GM19351 (cell line): Measurements from ENCODE around the gene ICA1.

Experiments
- ATAC-seq: cut with Tn5 transposase; IDR thresholded peaks from one replicate; pipeline ENCODE4 v1.9.1; 2021; ENCODE audit warnings: mild to moderate bottlenecking, moderate library complexity; ENCODE audit not compliant: unreplicated experiment

The ICA1 gene

DNA sequence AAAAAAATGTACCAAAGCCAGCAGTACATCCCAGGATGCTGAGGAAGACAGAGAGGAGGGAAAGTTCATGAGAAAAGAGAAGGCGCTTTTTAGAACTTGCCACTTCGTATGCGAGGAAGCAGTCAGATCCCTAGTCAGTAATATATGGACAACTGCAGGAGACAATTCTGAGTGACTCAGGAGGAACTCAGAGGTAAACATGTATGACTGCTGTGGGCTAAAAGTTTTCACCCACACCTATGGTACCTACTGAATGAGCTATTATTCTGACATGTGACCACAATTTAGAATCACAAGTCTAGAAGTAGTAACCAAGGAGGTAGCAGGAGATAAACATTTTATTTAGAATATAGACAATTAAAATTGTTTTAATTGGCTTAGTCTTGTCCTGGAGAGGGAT lies 126.5 kb downstream of the ICA1 start:
- ATAC-seq = no peak

DNA sequence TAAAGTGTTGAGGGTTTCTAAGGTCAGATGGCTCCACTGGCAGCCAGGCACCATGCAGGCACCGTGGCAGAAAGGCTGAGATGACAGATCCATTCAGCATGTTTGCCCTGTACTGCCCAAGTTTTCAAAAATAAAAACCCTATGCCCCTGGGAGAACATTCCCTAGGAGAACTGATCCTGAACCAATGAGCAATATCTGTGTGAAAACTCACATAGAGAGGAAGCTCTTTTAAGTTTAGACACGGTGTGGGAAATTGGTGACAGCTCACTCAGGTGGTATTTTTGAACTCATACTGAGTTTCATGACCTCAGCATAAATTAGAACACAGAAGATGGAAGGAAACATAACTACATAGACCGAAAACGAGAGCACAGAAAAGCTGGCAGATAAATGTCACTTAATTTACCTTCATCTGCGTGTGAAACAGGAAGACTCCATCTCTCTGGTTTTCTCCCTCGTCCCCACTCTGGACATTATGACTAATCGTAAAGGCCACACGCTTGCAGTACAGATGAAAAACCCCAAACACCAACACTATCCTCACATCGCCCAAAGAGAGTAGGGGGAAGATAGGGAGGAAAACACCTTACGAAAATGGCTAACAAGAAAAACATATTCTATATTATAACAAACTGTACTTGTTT lies 127.8 kb downstream of the ICA1 start:
- ATAC-seq = peak; percentile 68

DNA sequence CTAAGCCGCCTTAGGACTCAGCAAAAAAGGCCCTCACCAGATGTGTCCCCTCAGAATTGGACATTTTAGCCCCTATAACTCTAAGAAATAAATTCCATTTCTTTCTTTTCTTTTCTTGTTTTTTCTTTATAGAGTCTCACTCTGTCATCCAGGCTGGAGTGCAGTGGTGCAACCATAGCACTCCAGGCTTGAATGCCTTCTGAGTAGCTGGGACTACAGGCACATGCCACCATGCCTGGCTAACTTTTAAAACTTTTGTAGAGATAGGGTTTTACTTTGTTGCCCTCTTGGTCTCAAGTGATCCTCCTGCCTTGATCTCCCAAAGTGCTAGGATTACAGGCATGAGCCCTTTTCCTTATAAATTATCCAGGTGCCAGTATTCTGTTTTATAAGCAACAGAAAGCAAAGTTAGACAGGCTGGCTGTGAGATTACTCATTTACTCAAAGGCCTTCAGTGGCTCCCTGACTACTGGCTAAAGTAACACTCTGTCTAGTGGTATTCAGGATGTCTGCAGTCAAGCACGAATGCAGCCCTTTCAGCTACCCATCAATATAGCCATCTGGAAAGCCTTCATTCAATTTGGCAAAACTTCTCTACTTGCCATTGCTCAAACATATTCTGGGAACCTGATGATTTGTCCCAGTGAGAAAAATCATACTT lies 128.6 kb downstream of the ICA1 start:
- peak; percentile 17 for ATAC-seq

DNA sequence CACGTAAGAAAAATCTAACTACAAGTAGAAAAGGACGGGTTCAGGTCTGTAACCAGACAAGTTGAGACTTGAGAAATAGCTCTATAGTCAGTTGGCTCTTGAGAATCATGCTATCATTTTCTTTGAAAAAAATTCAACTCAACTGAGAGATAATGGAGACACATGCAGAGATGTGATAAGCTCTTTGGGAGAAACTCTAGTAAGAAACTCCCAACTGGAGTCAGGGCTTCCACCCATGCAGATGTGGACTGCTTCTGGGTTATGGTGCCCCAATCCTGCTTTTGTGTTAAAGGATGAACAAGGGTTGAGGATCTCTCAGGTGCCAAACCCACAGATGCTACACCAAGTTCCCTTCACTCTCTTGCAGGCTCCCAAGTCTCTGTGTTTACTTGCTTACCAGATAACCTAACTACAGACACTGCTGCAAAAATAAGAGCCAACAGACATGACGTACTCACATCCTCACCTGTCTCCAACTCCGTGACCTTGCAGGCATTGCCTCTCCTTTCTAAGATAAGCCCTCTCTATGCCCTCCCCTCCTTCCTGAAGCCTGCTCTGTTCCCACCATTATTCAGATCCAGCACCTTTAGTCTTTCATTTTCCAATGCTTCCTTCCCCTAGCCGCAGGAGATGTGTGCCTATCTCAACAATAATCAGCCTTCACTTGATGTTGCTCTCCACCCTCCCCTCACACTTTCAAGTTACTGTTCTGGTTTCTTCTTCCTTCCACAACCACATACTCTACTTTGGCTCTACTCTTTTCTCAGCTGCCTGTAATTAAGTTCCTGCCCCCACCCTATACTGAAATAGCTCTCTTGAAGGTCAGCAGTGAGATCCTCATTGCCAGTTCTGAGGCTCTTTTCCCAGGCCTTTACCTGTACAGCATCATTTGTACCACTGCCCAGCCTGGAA lies 130.0 kb downstream of the ICA1 start:
- peak; percentile 51 for ATAC-seq

GRCh38 chr7:8130663-8131062 lies 131.3 kb downstream of the ICA1 start:
- ATAC-seq = no peak

DNA sequence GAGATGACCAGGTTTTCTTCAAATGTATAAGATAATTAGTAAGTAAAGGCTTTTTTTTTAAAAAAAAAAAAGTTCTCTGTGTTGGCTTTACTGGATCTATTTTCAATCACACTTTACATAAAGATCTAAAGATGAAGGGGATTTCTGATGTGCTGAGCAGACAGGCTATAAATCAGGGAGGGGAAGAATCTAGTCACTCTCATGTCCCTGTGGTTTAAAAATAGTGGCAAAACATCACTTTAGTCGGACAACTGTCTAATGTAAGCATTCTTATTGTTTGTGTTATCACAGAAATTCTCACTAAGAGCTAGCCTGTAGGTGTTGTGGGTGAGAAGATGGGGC lies 132.7 kb downstream of the ICA1 start:
- ATAC-seq = no peak

DNA sequence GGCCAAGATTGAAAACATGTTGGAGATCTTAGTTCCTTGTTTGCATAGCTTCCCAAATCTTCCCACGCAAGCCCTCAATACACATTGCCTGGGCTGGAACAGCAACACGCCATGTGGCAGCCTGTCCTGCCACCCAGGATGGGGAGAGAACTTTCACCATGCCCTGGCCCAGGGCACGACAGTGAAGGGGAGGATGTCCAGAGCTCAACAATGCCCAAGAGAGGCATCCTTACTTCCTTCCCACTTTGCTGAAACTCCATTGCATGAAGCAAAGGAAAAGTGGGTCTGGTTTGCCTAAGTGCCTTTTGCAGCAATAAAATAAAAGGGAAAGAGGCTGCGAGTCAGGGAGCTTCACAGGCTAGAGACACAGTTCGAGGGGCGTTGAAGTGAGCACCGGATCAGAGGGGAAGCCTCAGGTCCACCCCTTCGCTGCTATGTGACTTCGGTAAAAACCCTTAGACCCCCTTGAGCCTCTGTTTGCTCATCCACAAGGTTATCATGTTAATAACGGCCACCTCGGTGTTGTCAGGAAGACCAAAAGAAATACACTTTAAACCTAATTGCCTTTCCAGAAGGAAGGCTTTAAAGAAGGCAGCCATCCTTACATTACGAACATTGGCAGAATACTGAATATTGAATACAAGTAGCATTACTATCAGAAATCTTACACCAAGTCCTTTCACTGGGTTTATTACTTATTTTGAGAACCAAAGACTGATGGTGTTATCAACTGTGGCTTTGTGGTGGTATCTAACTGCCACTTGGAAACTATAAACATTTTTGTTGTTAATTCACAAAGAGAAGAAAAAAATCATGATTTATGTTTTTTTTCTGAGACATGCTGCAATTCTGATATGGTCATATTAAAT lies 133.3 kb downstream of the ICA1 start:
- ATAC-seq = no peak

GRCh38 chr7:8126601-8127167 lies 135.3 kb downstream of the ICA1 start:
- no peak for ATAC-seq

- peak; percentile 66 for ATAC-seq
Measured at GRCh38 chr7:8125680-8126444, 136.1 kb downstream of the ICA1 start.

- ATAC-seq = no peak
Measured at GRCh38 chr7:8121243-8121642, 140.7 kb downstream of the ICA1 start.

- no peak for ATAC-seq
Measured at GRCh38 chr7:8120390-8121058, 141.4 kb downstream of the ICA1 start.

DNA sequence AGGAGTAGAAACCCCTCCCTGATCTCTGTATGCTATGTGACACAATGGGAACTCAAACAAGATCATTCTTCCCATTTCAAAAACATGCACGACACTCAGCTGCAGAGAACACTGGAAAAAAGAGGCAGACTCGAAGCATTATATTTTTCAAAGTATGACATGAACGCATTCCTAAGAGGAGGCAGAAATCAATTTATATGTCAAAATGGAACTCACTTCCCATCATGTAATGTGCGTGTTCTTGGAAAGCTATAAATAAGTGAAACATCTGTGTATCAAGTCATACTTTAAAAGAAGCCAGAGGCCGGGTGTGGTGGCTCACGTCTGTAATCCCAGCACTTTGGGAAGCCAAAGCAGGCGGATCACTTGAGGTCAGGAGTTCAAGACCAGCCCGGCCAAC lies 142.7 kb downstream of the ICA1 start:
- no peak for ATAC-seq

DNA sequence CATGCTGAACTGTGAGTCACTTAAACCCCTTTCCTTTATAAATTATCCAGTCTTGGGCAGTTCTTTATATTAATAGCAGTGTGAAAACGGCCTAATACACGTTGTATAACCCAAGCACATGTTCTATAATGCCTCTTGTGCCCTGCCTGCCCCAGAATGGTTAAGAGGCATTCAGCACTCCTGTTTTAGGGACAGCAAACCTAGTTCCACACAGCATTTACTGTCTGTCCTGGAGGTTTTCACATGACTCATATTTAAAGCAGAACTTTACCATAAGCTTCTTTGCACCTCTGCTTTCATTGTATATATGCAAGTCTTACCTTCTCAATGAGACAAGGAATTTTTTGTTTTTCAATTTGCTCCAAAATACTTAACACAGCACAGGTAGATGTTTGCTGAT lies 144.8 kb downstream of the ICA1 start:
- peak; percentile 30 for ATAC-seq

DNA sequence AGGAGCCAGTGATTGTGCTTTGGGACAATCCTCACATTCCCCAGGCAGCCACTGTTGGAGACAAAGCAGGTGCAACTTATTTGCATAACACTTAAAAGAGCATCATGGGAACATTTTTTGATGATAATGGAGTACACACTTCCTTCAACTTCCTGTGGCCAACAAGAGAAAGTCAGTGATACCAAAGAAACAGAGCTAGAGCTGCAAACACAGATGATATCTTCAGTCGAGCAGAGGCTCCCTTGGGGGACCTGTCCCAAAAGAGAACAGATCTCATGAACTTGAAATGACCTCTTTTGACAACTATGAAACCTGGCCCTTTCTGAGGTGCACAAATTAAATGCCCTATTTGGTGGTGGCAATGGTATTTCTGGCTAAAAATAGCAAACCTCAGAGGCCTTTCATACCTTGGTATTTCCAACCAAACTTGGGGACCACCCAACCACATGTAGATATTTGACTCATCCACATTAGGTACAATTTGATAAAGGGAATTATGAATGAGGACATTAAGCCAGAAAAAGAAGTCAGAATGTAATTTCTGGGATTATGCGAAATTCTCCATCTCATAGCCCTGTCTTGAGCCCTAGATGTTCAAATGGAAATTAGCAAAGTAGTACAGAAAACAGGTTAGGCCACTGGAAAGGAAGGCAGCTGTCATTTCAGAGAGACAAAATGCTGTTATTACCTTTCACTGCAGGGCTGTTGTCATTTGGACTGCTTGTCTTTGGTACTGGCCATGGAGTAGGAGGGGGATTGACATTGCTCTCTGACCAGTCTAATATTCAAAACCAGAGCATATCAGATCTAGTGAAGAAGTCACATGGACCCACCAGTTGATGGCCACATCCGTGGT lies 146.2 kb downstream of the ICA1 start:
- peak; percentile 87 for ATAC-seq

GRCh38 chr7:8114175-8114574 lies 147.8 kb downstream of the ICA1 start:
- ATAC-seq = peak; percentile 31

DNA sequence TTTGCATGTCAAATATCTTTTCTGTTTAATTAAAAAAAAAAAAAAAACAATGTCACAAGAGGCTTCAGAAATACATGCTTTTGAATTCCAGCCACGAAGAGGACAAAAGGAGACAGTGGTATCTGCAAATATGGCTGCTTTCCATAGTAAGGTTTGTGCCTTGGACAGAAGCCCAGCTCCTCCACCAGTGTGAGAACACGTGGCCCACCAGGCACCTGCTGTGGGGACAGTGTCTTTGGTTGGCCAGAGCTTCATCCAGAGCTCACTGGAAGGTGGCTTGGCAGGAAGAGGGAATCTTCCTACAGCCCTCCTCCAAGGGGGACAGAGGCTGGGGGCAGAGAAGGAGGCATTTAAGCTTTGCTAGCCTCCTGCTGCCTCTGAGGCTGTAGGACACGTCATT lies 148.8 kb downstream of the ICA1 start:
- ATAC-seq = no peak

GRCh38 chr7:8112685-8113084 lies 149.3 kb downstream of the ICA1 start:
- no peak for ATAC-seq

GRCh38 chr7:8111282-8111960 lies 150.5 kb downstream of the ICA1 start:
- no peak for ATAC-seq
